Kidney epithelial cell (primary cell): ENCODE measurements around the gene PRKG1. TPM values are rescaled to one million over a fixed set of nuclear protein-coding genes. Genes with fewer than 3 reads are reported as not detected.

Source experiments
- DNase-seq: peaks from one replicate; pipeline ENCODE4 v3.0.0-alpha.2; 2010; ENCODE audit warnings: low read depth
- H3K27me3 ChIP-seq: 2 replicates; pipeline ENCODE4 v1.6.0; 2011; ENCODE audit warnings: low read length; ENCODE audit not compliant: control insufficient read depth, insufficient read depth
- H3K36me3 ChIP-seq: 2 replicates; pipeline ENCODE4 v1.5.1; 2011; ENCODE audit warnings: low read length; ENCODE audit not compliant: control insufficient read depth, insufficient read depth
- H3K4me3 ChIP-seq: 2 replicates; pipeline ENCODE4 v1.5.1; 2011; ENCODE audit warnings: low read depth, mild to moderate bottlenecking, control low read depth, low read length
- total RNA-seq: library from RNA; depleted of rRNA; stranded (reverse); fragments of >200 nt; gene quantifications from 2 replicates; pipeline ENCODE4 v1.2.3, GENCODE V29; 2015
- TF ChIP-seq, protein P1 (sequence below): IDR thresholded peaks from 2 replicates; pipeline ENCODE4 v1.5.1; 2011; ENCODE audit warnings: mild to moderate bottlenecking, moderate library complexity, low read length, control low read depth, inconsistent platforms; ENCODE audit not compliant: insufficient read depth, poor library complexity, severe bottlenecking

Gene PRKG1
- total RNA-seq, 1 donor from 2014 or later, result 1.3 TPM

DNA sequence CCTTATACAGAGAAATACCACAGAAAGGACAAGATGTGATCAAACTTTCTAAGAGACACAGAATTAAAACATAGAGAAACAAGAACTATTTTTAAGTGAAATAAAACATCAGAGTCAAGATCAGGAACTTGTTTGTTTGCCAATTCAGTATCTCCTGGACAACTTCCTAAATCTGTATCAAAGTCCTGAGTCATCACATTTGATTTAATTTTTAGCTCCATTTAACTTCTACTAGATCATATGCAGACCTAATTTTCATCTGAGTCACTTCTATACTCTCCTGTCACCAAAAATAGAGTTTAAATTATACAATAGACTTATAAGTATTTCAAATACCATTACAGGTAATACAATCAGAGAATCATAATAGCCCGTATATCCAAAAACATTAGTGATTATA is 268.1 kb downstream of the PRKG1 start:
- TF ChIP-seq, protein P1, sequence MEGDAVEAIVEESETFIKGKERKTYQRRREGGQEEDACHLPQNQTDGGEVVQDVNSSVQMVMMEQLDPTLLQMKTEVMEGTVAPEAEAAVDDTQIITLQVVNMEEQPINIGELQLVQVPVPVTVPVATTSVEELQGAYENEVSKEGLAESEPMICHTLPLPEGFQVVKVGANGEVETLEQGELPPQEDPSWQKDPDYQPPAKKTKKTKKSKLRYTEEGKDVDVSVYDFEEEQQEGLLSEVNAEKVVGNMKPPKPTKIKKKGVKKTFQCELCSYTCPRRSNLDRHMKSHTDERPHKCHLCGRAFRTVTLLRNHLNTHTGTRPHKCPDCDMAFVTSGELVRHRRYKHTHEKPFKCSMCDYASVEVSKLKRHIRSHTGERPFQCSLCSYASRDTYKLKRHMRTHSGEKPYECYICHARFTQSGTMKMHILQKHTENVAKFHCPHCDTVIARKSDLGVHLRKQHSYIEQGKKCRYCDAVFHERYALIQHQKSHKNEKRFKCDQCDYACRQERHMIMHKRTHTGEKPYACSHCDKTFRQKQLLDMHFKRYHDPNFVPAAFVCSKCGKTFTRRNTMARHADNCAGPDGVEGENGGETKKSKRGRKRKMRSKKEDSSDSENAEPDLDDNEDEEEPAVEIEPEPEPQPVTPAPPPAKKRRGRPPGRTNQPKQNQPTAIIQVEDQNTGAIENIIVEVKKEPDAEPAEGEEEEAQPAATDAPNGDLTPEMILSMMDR, result no peak
- no peak for DNase-seq
- H3K36me3 ChIP-seq, result no peaks in the 10 kb centered on the region
- H3K27me3 ChIP-seq, result no peaks in the 10 kb centered on the region
- H3K4me3 ChIP-seq, result no peak overlapping the region

DNA sequence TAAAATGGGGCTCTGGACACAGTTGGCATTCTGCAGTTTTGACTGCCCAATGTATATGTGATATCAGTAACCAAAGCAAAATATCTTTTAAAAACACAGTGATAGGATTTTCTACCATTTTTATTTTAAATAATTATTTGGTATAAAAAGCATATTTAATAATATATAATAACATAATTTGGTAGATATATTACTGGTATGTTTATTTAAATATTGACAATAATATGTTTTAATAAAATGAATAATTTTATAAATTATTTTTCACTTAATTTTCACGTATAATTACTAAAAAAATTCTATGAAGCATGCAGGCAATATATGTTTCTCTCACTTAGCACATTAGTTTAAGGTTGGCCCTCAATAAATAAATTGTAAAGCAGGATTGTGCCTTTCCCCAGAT is 269.1 kb downstream of the PRKG1 start:
- TF ChIP-seq, protein P1, result no peak
- H3K36me3 ChIP-seq, result no peaks in the 10 kb centered on the region
- no peaks in the 10 kb centered on the region for H3K27me3 ChIP-seq
- no peak for DNase-seq
- H3K4me3 ChIP-seq, result no peak overlapping the region

DNA sequence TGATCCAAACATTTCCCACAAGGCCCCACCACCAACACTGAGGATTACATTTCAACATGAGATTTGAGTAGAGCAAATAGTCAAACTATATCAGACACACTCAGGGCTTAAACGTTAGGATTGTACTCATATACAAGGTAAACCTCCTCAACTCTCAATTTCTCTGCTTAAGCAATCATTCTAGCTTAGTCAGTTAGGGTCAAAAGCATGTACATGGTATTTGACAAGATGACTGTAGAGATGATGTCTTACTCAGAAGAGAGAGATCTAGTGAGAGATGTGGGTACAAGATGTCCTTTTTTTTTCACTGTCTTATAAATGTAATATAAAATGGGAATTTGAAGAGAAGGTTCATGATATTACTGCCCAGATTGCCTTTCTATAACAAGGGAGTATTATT is 270.1 kb downstream of the PRKG1 start:
- no peaks in the 10 kb centered on the region for H3K36me3 ChIP-seq
- H3K4me3 ChIP-seq, result no peak overlapping the region
- no peaks in the 10 kb centered on the region for H3K27me3 ChIP-seq
- TF ChIP-seq, protein P1, result no peak
- DNase-seq, result no peak

DNA sequence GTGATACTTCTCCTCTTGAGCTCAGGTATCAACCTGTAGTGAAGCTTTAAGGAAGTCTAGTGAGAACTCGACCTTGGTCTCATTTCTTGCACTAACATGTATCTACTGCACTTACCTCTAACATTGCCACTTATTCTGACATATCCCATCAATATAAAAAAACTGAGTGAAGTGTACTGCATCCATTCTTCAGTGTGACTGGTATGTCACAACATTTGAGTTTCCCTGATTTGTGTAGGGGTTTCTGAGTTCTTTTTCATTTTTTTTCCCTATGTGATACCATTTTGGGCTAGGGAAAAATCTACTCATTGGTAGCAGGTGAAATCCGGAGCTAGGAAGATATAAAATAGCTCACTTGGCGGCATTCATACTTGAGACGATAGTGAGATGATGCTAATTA is 274.3 kb downstream of the PRKG1 start:
- Histone ChIP-seq H3K36me3 (no peaks in the 10 kb centered on the region), H3K27me3 (no peaks in the 10 kb centered on the region), H3K4me3 (no peak overlapping the region)
- TF ChIP-seq, protein P1, result no peak
- DNase-seq, result no peak

DNA sequence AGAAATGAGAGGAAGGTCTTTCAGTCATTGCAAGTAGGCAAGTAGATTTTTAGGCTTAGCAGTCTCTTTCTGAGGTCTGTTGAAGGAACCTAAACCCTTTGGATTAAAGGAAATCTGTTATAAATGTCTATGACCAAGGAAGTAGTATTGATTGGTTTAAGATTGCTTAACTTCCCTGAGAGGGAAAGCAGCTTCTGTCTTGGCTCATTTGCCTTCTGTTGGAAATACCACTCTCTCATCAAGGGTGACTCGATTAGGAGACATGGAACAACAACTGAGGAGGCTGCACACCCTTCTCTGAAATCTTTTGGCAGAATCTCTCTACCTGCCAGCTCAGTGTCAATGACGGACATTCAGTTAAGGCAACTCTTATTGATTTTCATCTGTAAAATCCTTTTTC is 282.9 kb downstream of the PRKG1 start:
- no peak for DNase-seq
- Histone ChIP-seq H3K27me3 (no peaks in the 10 kb centered on the region), H3K4me3 (no peak overlapping the region), H3K36me3 (no peaks in the 10 kb centered on the region)
- TF ChIP-seq, protein P1, result no peak

DNA sequence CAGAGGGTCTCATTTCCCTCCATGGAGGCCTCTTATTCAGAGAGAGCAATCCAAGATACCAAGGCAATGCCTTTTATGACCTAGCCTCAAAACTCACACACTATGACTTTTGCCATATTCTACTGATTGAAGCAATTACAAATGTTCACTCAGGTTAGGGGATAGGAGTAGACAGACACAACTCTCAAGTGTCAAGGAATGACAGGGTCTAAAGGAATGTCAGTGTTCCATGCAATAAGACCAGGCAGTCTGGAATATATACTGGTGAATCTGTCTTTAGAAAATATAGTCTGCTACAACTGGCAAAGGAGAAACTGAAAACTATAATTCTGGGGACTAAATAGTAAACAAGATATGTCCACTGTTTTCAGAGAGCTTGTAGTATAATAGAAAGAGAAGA is 283.9 kb downstream of the PRKG1 start:
- Histone ChIP-seq H3K27me3 (no peaks in the 10 kb centered on the region), H3K4me3 (no peak overlapping the region), H3K36me3 (no peaks in the 10 kb centered on the region)
- no peak for DNase-seq
- TF ChIP-seq, protein P1, result no peak
